H9 (cell line): ENCODE measurements around the gene KIRREL3. TPM values are rescaled to one million over a fixed set of nuclear protein-coding genes. Genes with fewer than 3 reads are reported as not detected.

Experiments
- DNase-seq: peaks from one replicate; pipeline ENCODE4 v3.0.0-alpha.2; 2017
- H2AFZ ChIP-seq: one replicate; pipeline ENCODE4 v1.6.1; 2013; ENCODE audit warnings: mild to moderate bottlenecking, low read length, control low read depth, moderate library complexity
- H2AK5ac ChIP-seq: 2 replicates; pipeline ENCODE4 v1.6.1; 2013; ENCODE audit warnings: low read length, control low read depth, mixed read lengths; ENCODE audit not compliant: insufficient read length
- H2BK120ac ChIP-seq: one replicate; pipeline ENCODE4 v1.6.1; 2013; ENCODE audit warnings: low read depth, mild to moderate bottlenecking, low read length, control low read depth, inconsistent platforms; ENCODE audit not compliant: poor library complexity, severe bottlenecking
- H2BK12ac ChIP-seq: 2 replicates; pipeline ENCODE4 v1.6.1; 2013; ENCODE audit warnings: low read length, control low read depth, mixed read lengths, low read depth; ENCODE audit not compliant: insufficient read length
- H2BK15ac ChIP-seq: 2 replicates; pipeline ENCODE4 v1.6.1; 2013; ENCODE audit warnings: low read depth, low read length, control low read depth
- H2BK20ac ChIP-seq: one replicate; pipeline ENCODE4 v1.6.1; 2013; ENCODE audit warnings: low read depth, mild to moderate bottlenecking, low read length, control low read depth, inconsistent platforms; ENCODE audit not compliant: poor library complexity, severe bottlenecking
- H2BK5ac ChIP-seq: 2 replicates; pipeline ENCODE4 v1.6.1; 2013; ENCODE audit warnings: low read length, control low read depth, mixed read lengths; ENCODE audit not compliant: insufficient read length
- H3K14ac ChIP-seq: 2 replicates; pipeline ENCODE4 v1.6.1; 2013; ENCODE audit warnings: low read length, control low read depth; ENCODE audit not compliant: insufficient read depth
- H3K18ac ChIP-seq: 2 replicates; pipeline ENCODE4 v1.6.1; 2013; ENCODE audit warnings: low read depth, mild to moderate bottlenecking, mixed read lengths, low read length, control low read depth; ENCODE audit not compliant: insufficient read length
- H3K23ac ChIP-seq: 2 replicates; pipeline ENCODE4 v1.6.1; 2013; ENCODE audit warnings: low read length, control low read depth, mixed read lengths, low read depth; ENCODE audit not compliant: insufficient read length
- H3K23me2 ChIP-seq: 2 replicates; pipeline ENCODE4 v1.6.1; 2013; ENCODE audit warnings: low read depth, mild to moderate bottlenecking, mixed read lengths, low read length, control low read depth; ENCODE audit not compliant: insufficient read length, poor library complexity, severe bottlenecking
- H3K27ac ChIP-seq: 2 replicates; pipeline ENCODE4 v1.5.1; 2013; ENCODE audit warnings: low read length, control low read depth, mixed read lengths, low read depth; ENCODE audit not compliant: insufficient read length
- H3K27me3 ChIP-seq: 2 replicates; pipeline ENCODE4 v1.6.1; 2013; ENCODE audit warnings: low read length, control low read depth, inconsistent platforms; ENCODE audit not compliant: insufficient read depth
- H3K4ac ChIP-seq: 2 replicates; pipeline ENCODE4 v1.6.1; 2013; ENCODE audit warnings: low read depth, mild to moderate bottlenecking, control low read depth, inconsistent platforms, low read length, moderate library complexity
- H3K4me1 ChIP-seq: 2 replicates; pipeline ENCODE4 v1.6.1; 2013; ENCODE audit warnings: low read length, control low read depth, inconsistent platforms; ENCODE audit not compliant: insufficient read depth
- H3K4me2 ChIP-seq: 2 replicates; pipeline ENCODE4 v1.6.1; 2013; ENCODE audit warnings: low read length, control low read depth, mixed read lengths; ENCODE audit not compliant: insufficient read length, insufficient read depth
- H3K56ac ChIP-seq: 2 replicates; pipeline ENCODE4 v1.6.1; 2013; ENCODE audit warnings: low read depth, mild to moderate bottlenecking, mixed read lengths, low read length, control low read depth; ENCODE audit not compliant: insufficient read length
- H3K79me1 ChIP-seq: 2 replicates; pipeline ENCODE4 v1.6.1; 2013; ENCODE audit warnings: low read depth, mild to moderate bottlenecking, moderate library complexity, low read length, control low read depth, inconsistent platforms; ENCODE audit not compliant: insufficient read depth, poor library complexity, severe bottlenecking
- H3K79me2 ChIP-seq: 2 replicates; pipeline ENCODE4 v1.6.1; 2013; ENCODE audit warnings: low read length, control low read depth, inconsistent platforms; ENCODE audit not compliant: insufficient read depth
- H3K9ac ChIP-seq: 2 replicates; pipeline ENCODE4 v1.6.1; 2013; ENCODE audit warnings: low read length, control low read depth, mixed read lengths; ENCODE audit not compliant: insufficient read length; ENCODE audit errors: extremely low read depth
- H3K9me3 ChIP-seq: one replicate; pipeline ENCODE4 v1.6.1; 2013; ENCODE audit warnings: low read depth, low read length, inconsistent platforms; ENCODE audit not compliant: control insufficient read depth
- H3T11ph ChIP-seq: one replicate; pipeline ENCODE4 v1.6.1; 2013; ENCODE audit warnings: mild to moderate bottlenecking, low read length, control low read depth, inconsistent platforms
- H4K20me1 ChIP-seq: one replicate; pipeline ENCODE4 v1.6.1; 2013; ENCODE audit not compliant: control insufficient read depth, insufficient read length, insufficient read depth
- H4K5ac ChIP-seq: 2 replicates; pipeline ENCODE4 v1.6.1; 2013; ENCODE audit warnings: low read depth, mild to moderate bottlenecking, mixed read lengths, low read length, control low read depth; ENCODE audit not compliant: insufficient read length
- H4K8ac ChIP-seq: replicated peaks from 2 replicates; pipeline ENCODE4 v1.6.1; 2013; ENCODE audit warnings: low read length, control low read depth, mixed read lengths, low read depth; ENCODE audit not compliant: insufficient read length
- H4K91ac ChIP-seq: 2 replicates; pipeline ENCODE4 v1.6.1; 2013; ENCODE audit warnings: low read depth, mild to moderate bottlenecking, moderate library complexity, mixed read lengths, low read length, control low read depth; ENCODE audit not compliant: insufficient read length
- H3K27ac Mint-ChIP-seq, 3 experiments: 2 replicates in 2 of 3; 3 replicates in 1 of 3; pipeline ENCODE4 v1.8.0; 2020 to 2021; ENCODE audit warnings: mixed read lengths in 3 of 3, mild to moderate bottlenecking in 1 of 3, moderate library complexity in 1 of 3
- H3K27me3 Mint-ChIP-seq: 2 replicates; pipeline ENCODE4 v1.8.0; 2021; ENCODE audit warnings: low read depth, mild to moderate bottlenecking, moderate library complexity, mixed read lengths
- H3K36me3 Mint-ChIP-seq, 3 experiments: 2 replicates in 2 of 3; 3 replicates in 1 of 3; pipeline ENCODE4 v1.8.0; 2020 to 2021; ENCODE audit warnings: low read depth in 3 of 3, mixed read lengths in 3 of 3; ENCODE audit not compliant: insufficient read depth in 1 of 3
- H3K4me1 Mint-ChIP-seq, 2 experiments: 2 replicates each; pipeline ENCODE4 v1.8.0; 2020; ENCODE audit warnings: mixed read lengths in 2 of 2
- H3K4me3 Mint-ChIP-seq, 2 experiments: 2 replicates in 1 of 2; 3 replicates in 1 of 2; pipeline ENCODE4 v1.8.0; 2020 to 2021; ENCODE audit warnings: mild to moderate bottlenecking in 2 of 2, mixed read lengths in 2 of 2, moderate library complexity in 1 of 2
- H3K9me3 Mint-ChIP-seq, 2 experiments: 2 replicates in 1 of 2; 3 replicates in 1 of 2; pipeline ENCODE4 v1.8.0; 2020; ENCODE audit warnings: mild to moderate bottlenecking in 2 of 2, mixed read lengths in 2 of 2, moderate library complexity in 1 of 2
- WGBS: extraction: QIAGEN DNeasy Blood & Tissue Kit; methylation state at CpG from one replicate; pipeline ENCODE4 v1.1.7; 2013; ENCODE audit warnings: missing lambda C conversion rate, low lambda C conversion rate, mixed read lengths; ENCODE audit not compliant: insufficient read length; ENCODE audit errors: extremely low coverage; 5-methylcytosine and 5-hydroxymethylcytosine counted together
- total RNA-seq: library from RNA; stranded (reverse); gene quantifications from 2 replicates; pipeline ENCODE4 v1.2.1, GENCODE V29; 2021
- TF ChIP-seq, protein P1 (sequence below): fragments of 200-600 bp; sonication (generic); conservative IDR thresholded peaks from 3 replicates; pipeline ENCODE4 v1.8.0; 2021; ENCODE audit warnings: antibody characterized with exemption, mild to moderate bottlenecking

KIRREL3 gene
- total RNA-seq, 1 experiment from 2014 or later = 0.17 TPM

DNA sequence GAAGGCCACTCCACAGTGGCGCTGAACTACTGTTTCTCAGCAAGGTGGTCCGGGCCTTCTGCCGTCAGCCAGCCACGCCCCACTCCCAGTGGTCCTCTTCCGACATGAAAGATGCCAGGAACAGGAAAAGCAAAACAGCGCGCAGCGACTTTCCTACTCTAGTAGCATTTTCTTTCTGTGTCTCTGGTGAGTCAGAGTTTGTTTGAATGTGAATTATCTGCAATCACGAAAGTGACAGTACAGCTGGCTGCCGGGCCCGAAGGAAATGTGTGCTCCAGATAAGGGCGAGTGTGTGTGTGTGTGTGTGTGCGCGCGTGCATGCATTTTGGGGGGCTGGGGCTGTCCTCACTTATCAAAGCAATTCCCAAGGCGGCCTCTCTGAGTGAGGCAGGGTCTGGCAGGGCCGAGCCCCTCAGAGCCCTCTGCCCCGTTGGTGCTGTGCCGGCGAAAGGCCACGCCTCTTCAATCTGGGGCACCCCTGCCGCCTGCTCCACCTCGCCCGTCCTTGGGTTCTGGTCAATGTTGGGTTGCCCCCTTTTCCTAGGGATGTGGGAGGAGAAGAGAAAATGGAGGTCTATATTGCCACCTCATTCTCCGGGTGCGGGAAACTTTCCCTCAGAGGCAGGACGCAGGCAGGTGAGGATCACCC lies 288.5 kb downstream of the KIRREL3 start:
- H3K27ac Mint-ChIP-seq = no peak overlapping the region
- Histone ChIP-seq H4K20me1 (no peaks in the 10 kb centered on the region), H2BK20ac (no peak overlapping the region), H2BK15ac (no peak overlapping the region), H3K4me1 (0 out of 2 replicates have a peak, but pooled peaks cover 2% of the 10 kb centered on the region), H2BK12ac (no peak overlapping the region), H4K5ac (no peak overlapping the region), H3K27me3 (no peaks in the 10 kb centered on the region), H4K91ac (no peak overlapping the region), H3K14ac (no peak overlapping the region), H2AFZ (no peak overlapping the region), H3K27ac (no peak overlapping the region), H4K8ac (no peak overlapping the region), H3K4me2 (no peak overlapping the region), H2AK5ac (no peak overlapping the region), H3T11ph (no peak overlapping the region), H3K4ac (no peak overlapping the region), H2BK5ac (no peak overlapping the region), H3K9me3 (no peaks in the 10 kb centered on the region), H3K9ac (no peak overlapping the region), H3K56ac (no peak overlapping the region), H3K79me1 (no peaks in the 10 kb centered on the region), H2BK120ac (no peak overlapping the region), H3K79me2 (no peaks in the 10 kb centered on the region), H3K18ac (no peak overlapping the region), H3K23me2 (no peaks in the 10 kb centered on the region), H3K23ac (no peak overlapping the region)
- TF ChIP-seq, protein P1, sequence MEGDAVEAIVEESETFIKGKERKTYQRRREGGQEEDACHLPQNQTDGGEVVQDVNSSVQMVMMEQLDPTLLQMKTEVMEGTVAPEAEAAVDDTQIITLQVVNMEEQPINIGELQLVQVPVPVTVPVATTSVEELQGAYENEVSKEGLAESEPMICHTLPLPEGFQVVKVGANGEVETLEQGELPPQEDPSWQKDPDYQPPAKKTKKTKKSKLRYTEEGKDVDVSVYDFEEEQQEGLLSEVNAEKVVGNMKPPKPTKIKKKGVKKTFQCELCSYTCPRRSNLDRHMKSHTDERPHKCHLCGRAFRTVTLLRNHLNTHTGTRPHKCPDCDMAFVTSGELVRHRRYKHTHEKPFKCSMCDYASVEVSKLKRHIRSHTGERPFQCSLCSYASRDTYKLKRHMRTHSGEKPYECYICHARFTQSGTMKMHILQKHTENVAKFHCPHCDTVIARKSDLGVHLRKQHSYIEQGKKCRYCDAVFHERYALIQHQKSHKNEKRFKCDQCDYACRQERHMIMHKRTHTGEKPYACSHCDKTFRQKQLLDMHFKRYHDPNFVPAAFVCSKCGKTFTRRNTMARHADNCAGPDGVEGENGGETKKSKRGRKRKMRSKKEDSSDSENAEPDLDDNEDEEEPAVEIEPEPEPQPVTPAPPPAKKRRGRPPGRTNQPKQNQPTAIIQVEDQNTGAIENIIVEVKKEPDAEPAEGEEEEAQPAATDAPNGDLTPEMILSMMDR = no peak
- no peaks in the 10 kb centered on the region for H3K36me3 Mint-ChIP-seq
- DNase-seq = no peak
- no peak overlapping the region for H3K4me3 Mint-ChIP-seq
- WGBS = no CpG with 5 or more reads among the region's 27 CpGs
- H3K9me3 Mint-ChIP-seq = no peaks in the 10 kb centered on the region
- H3K4me1 Mint-ChIP-seq = peaks cover 24 to 34% of the 10 kb centered on the region in 2 experiments
- no peaks in the 10 kb centered on the region; the same call in none of the 2 replicates for H3K27me3 Mint-ChIP-seq
